CD4-positive, alpha-beta memory T cell (primary cell): ENCODE data around the gene TMEM116. TPM values are rescaled to one million over a fixed set of nuclear protein-coding genes. Genes with fewer than 3 reads are reported as not detected.
A peak's percentile ranks its signal among the peaks of the same experiment; 100 is the strongest.

ENCODE experiments used
- CTCF ChIA-PET: fragments of 350-600 bp; sonication (Branson Sonifier 250); formaldehyde crosslinking; loops from one replicate; lab custom pipeline; 2021; ENCODE audit warnings: inconsistent platforms; ENCODE audit not compliant: partially characterized antibody; lab: Charles Lee
- POLR2A ChIA-PET: fragments of 350-600 bp; sonication (Branson Sonifier 250); formaldehyde crosslinking; loops from one replicate; lab custom pipeline; 2021; ENCODE audit not compliant: partially characterized antibody; lab: Charles Lee
- DNase-seq, 5 donors: peaks; one replicate each; pipeline versions ENCODE4 v3.0.0 to v3.0.0-alpha.2; 2020 to 2022; ENCODE audit warnings: mixed read lengths in 1 of 5
- H3K27ac ChIP-seq: one replicate; pipeline ENCODE4 v1.7.0; 2013; ENCODE audit warnings: low read depth, low read length
- H3K27me3 ChIP-seq: 2 replicates; pipeline ENCODE4 v1.7.0; 2013; ENCODE audit warnings: mild to moderate bottlenecking, low read length, moderate library complexity; ENCODE audit not compliant: insufficient read depth
- H3K36me3 ChIP-seq: 2 replicates; pipeline ENCODE4 v1.7.0; 2013; ENCODE audit warnings: mild to moderate bottlenecking, low read length, moderate library complexity; ENCODE audit not compliant: insufficient read depth
- H3K4me1 ChIP-seq: 2 replicates; pipeline ENCODE4 v1.7.0; 2013; ENCODE audit warnings: mild to moderate bottlenecking, low read length, moderate library complexity; ENCODE audit not compliant: insufficient read depth
- H3K4me3 ChIP-seq, 2 donors: one replicate each; pipeline ENCODE4 v1.7.0; 2013; ENCODE audit warnings: low read length in 2 of 2, mild to moderate bottlenecking in 1 of 2
- H3K9me3 ChIP-seq, 2 donors: one replicate each; pipeline ENCODE4 v1.7.0; 2013; ENCODE audit warnings: low read length in 2 of 2, control low read depth in 1 of 2; ENCODE audit not compliant: control insufficient read depth in 1 of 2
- H3K27ac Mint-ChIP-seq, 7 donors: one replicate each; pipeline ENCODE4 v1.8.0; 2020 to 2021; ENCODE audit warnings: mixed read lengths in 7 of 7, mild to moderate bottlenecking in 6 of 7, inconsistent platforms in 3 of 7, moderate library complexity in 3 of 7
- H3K27me3 Mint-ChIP-seq, 2 donors: one replicate each; pipeline ENCODE4 v1.8.0; 2020 to 2021; ENCODE audit warnings: mixed read lengths in 2 of 2
- H3K36me3 Mint-ChIP-seq, 2 donors: one replicate each; pipeline ENCODE4 v1.8.0; 2020 to 2021; ENCODE audit warnings: mixed read lengths in 2 of 2, inconsistent platforms in 1 of 2, mild to moderate bottlenecking in 1 of 2
- H3K4me1 Mint-ChIP-seq, 4 donors: one replicate each; pipeline ENCODE4 v1.8.0; 2020 to 2021; ENCODE audit warnings: mixed read lengths in 4 of 4, mild to moderate bottlenecking in 1 of 4
- H3K4me3 Mint-ChIP-seq, 8 donors: one replicate each; pipeline ENCODE4 v1.8.0; 2020 to 2021; ENCODE audit warnings: mixed read lengths in 8 of 8, mild to moderate bottlenecking in 7 of 8, moderate library complexity in 6 of 8, inconsistent platforms in 3 of 8
- H3K9me3 Mint-ChIP-seq, 8 donors: one replicate each; pipeline ENCODE4 v1.8.0; 2020 to 2021; ENCODE audit warnings: mixed read lengths in 8 of 8, mild to moderate bottlenecking in 5 of 8, inconsistent platforms in 3 of 8, moderate library complexity in 1 of 8
- intact Hi-C: fragments of 100-400 bp; cut with micrococcal nuclease; formaldehyde crosslinking; loops from one replicate; pipeline ENCODE4 v1.15.1; 2023
- polyA plus RNA-seq, 2 donors: library from polyadenylated mRNA; unstranded; fragments of 300-500 nt; fragmentation: Illumina TruSeq; gene quantifications; one replicate each; pipeline ENCODE4 v1.2.3, GENCODE V29; 2021
- total RNA-seq, 2 experiments: library from RNA; stranded (reverse); gene quantifications; one replicate each; pipeline ENCODE4 v1.2.3, GENCODE V29; 2021

TMEM116 gene
- total and polyA plus RNA-seq, 4 experiments from 2014 or later, result 32.3 to 50.6 (median 42.2) TPM

GRCh38 chr12:111981987-111982386 is 31.0 kb downstream of the TMEM116 start:
- CTCF ChIA-PET, result no interaction called here
- POLR2A ChIA-PET, result interaction anchor here (1.6 to 2.6 kb wide), 2 partner anchors 12 to 31 kb away, joined by 4 to 16 read pairs; partner anchors contain the start of genes ERP29 and TMEM116
- H3K27me3 Mint-ChIP-seq, result no peaks in the 10 kb centered on the region

DNA sequence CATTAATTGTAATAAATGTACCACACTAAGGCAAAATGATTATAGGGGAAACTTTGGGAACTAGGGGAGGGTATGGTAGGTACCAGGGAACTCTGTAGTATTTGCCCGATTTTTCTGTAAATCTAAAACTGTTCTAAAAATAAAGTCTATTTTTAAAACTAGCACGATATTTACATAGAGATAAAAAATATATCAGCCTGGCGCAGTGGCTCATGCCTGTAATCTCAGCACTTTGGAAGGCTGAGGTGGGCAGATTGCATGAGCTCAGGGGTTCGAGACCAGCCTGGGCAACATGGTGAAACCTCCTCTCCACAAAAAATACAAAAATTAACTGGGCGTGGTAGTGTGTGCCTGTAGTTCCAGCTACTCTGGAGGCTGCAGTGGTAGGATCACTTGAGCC is 32.4 kb downstream of the TMEM116 start:
- intact Hi-C loops, result no loop called here
- Mint-ChIP-seq H3K4me3 (no peak overlapping the region), H3K4me1 (peaks cover 24 to 55% (median 45%) of the 10 kb centered on the region in 4 donors), H3K9me3 (no peaks in the 10 kb centered on the region), H3K27ac (no peak overlapping the region), H3K36me3 (peaks cover 24 to 37% of the 10 kb centered on the region in 2 donors), H3K27me3 (no peaks in the 10 kb centered on the region)
- peaks cover 3% of the 10 kb centered on the region for H3K36me3 ChIP-seq
- H3K27me3 ChIP-seq, result no peaks in the 10 kb centered on the region
- no peak for DNase-seq
- H3K4me3 ChIP-seq, result no peak overlapping the region
- no peak overlapping the region for H3K27ac ChIP-seq
- peaks cover 11% of the 10 kb centered on the region for H3K4me1 ChIP-seq
- ChIA-PET CTCF (interaction anchor here (0.8 to 1.1 kb wide), 2 partner anchors 11 to 33 kb away, joined by 3 to 4 read pairs; partner anchors contain the start of gene ERP29), POLR2A (interaction anchor here (1.0 kb wide), 1 partner anchor 13 kb away, joined by 3 read pairs; no protein-coding TSS in a partner anchor)
- no peaks in the 10 kb centered on the region for H3K9me3 ChIP-seq

More at GRCh38 chr12:111981987-111982386, 31.0 kb downstream of the TMEM116 start:
- Histone ChIP-seq H3K27me3 (no peaks in the 10 kb centered on the region), H3K27ac (no peak overlapping the region), H3K4me3 (no peak overlapping the region), H3K9me3 (no peaks in the 10 kb centered on the region), H3K36me3 (peaks cover 3% of the 10 kb centered on the region), H3K4me1 (peaks cover 1% of the 10 kb centered on the region)
- Mint-ChIP-seq H3K9me3 (no peaks in the 10 kb centered on the region), H3K36me3 (peaks cover 19 to 37% of the 10 kb centered on the region in 2 donors), H3K4me1 (peaks cover 19 to 51% (median 37%) of the 10 kb centered on the region in 4 donors), H3K27ac (peak overlapping the region in 1 of 7 donors; percentile 12), H3K4me3 (peak overlapping the region in 1 of 8 donors; percentile 9)
- intact Hi-C loops, result no loop called here
- DNase-seq, result no peak

DNA sequence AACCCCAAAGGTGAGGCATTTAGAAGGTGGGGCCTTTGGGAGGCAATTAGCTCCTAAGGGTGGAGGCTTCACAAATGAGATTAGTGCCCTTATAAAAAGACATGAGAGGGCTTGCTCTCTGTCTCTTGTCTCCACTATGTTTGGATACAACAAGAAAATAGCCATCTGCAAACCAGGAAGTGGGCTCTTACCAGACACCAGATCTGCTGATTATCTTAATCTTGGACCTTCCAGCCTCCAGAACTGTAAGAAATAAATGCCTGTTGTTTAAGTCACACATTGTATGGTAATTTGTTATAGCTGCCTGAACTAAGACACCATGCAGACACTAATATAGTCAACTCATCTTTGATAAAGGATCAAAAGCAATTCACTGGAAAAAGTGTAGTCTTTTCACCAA is 34.4 kb downstream of the TMEM116 start:
- H3K4me3 ChIP-seq, result no peak overlapping the region
- Mint-ChIP-seq H3K4me3 (peak overlapping the region in 1 of 8 donors; percentile 26), H3K9me3 (no peaks in the 10 kb centered on the region), H3K27me3 (no peaks in the 10 kb centered on the region), H3K36me3 (peaks cover 27 to 33% of the 10 kb centered on the region in 2 donors), H3K4me1 (peaks cover 21 to 49% (median 44%) of the 10 kb centered on the region in 4 donors), H3K27ac (peak overlapping the region in 2 of 7 donors; percentile 13 to 42)
- H3K4me1 ChIP-seq, result peaks cover 11% of the 10 kb centered on the region
- no peak for DNase-seq
- H3K36me3 ChIP-seq, result peaks cover 3% of the 10 kb centered on the region
- no peak overlapping the region for H3K27ac ChIP-seq
- intact Hi-C loops, result no loop called here
- no peaks in the 10 kb centered on the region for H3K9me3 ChIP-seq
- CTCF ChIA-PET, result no interaction called here
- POLR2A ChIA-PET, result interaction anchor here (4.6 kb wide), 1 partner anchor 35 kb away, joined by 27 read pairs; the partner anchor contains the start of genes ERP29 and TMEM116
- H3K27me3 ChIP-seq, result no peaks in the 10 kb centered on the region

DNA sequence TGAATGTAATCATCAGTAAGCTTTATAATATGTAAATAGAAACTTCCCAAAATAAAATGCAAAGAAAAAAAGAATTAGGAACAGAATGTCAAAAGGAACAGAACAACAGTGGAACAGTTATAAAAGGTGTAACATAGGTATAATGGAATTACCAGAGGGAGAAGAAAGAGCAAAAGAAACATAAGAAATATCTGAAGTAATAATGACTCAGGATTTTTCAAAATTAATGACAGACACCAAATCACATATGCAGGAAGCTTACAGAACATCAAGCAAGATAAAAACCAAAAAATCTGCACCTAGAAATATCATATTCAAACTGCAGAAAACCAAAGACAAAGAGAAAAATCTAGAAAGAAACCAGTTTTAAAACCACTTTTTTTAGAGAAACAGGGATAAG is 36.1 kb downstream of the TMEM116 start:
- Mint-ChIP-seq H3K36me3 (peaks cover 28 to 36% of the 10 kb centered on the region in 2 donors), H3K27ac (peak overlapping the region in 5 of 7 donors; percentile 3 to 85 (median 24))

GRCh38 chr12:111976291-111976690 is 36.7 kb downstream of the TMEM116 start:
- Mint-ChIP-seq H3K27me3 (no peaks in the 10 kb centered on the region), H3K36me3 (peaks cover 26 to 31% of the 10 kb centered on the region in 2 donors), H3K27ac (peak overlapping the region in 2 of 7 donors; percentile 3 to 85), H3K9me3 (peaks cover 0 to 2% (median 0%) of the 10 kb centered on the region in 8 donors), H3K4me3 (no peak overlapping the region), H3K4me1 (peaks cover 21 to 47% (median 39%) of the 10 kb centered on the region in 4 donors)
- H3K9me3 ChIP-seq, result no peaks in the 10 kb centered on the region
- H3K36me3 ChIP-seq, result peaks cover 3% of the 10 kb centered on the region
- ChIA-PET CTCF (interaction anchor here (1.3 kb wide), 1 partner anchor 37 kb away, joined by 3 read pairs; the partner anchor contains the start of genes ERP29 and TMEM116), POLR2A (interaction anchor here (1.5 to 4.6 kb wide), 2 partner anchors 15 to 37 kb away, joined by 4 to 27 read pairs; partner anchors contain the start of genes ERP29 and TMEM116)
- H3K4me1 ChIP-seq, result peaks cover 15% of the 10 kb centered on the region
- no peaks in the 10 kb centered on the region for H3K27me3 ChIP-seq
- intact Hi-C loops, result no loop called here
- H3K4me3 ChIP-seq, result no peak overlapping the region
- DNase-seq, result no peak
- no peak overlapping the region for H3K27ac ChIP-seq

More for the DNA sequence above, 36.1 kb downstream of the TMEM116 start:
- H3K4me1 Mint-ChIP-seq, result peaks cover 21 to 47% (median 43%) of the 10 kb centered on the region in 4 donors
- intact Hi-C loops, result no loop called here
- peaks cover 3% of the 10 kb centered on the region for H3K36me3 ChIP-seq
- peaks cover 14% of the 10 kb centered on the region for H3K4me1 ChIP-seq
- ChIA-PET CTCF (no interaction called here), POLR2A (interaction anchor here (1.5 to 4.6 kb wide), 2 partner anchors 15 to 36 kb away, joined by 4 to 27 read pairs; partner anchors contain the start of genes ERP29 and TMEM116)
- no peaks in the 10 kb centered on the region for H3K9me3 ChIP-seq
- H3K27me3 ChIP-seq, result no peaks in the 10 kb centered on the region
- no peak overlapping the region for H3K4me3 ChIP-seq
- peak overlapping the region in 1 of 8 donors; percentile 43 for H3K4me3 Mint-ChIP-seq
- no peak for DNase-seq
- no peaks in the 10 kb centered on the region for H3K27me3 Mint-ChIP-seq
- no peak overlapping the region for H3K27ac ChIP-seq
- H3K9me3 Mint-ChIP-seq, result peaks cover 0 to 2% (median 0%) of the 10 kb centered on the region in 8 donors

DNA sequence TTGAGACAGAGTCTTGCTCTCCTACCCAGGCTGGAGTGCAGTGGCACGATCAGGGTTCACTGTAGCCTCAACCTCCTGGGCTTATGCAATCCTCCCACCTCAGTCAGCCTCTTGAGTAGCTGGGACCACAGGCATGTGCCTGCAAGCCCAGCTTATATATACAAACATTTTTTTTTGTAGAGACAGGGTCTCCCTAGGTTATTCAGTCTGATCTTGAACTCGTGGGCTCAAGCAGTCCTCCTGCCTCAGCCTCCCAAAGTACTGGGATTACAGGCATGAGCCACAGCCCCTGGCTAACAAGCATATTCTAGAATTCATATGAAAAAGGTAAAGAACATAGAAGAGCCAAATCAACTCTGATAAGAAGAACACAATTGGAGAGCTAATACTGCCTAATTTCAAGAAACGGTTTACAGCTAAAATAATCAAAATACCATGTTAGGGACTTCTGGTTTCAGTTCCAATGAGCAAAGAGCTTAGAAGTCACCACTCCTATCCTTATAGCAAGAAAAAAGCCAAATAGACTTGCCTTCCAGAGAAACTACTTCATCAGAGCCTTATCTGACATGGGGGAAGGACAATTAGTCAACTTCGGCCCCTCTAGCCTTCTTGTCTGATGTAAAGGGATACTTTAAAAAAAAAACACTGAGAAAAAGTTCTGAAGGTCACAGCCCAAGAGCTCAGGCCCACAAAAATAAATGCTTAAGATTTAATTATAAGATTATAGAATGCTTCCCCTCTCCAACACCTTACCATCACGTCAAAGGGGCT is 37.6 kb downstream of the TMEM116 start:
- ChIA-PET POLR2A (interaction anchor here (1.4 to 4.6 kb wide), 3 partner anchors 16 to 38 kb away, joined by 3 to 27 read pairs (median 4); partner anchors contain the start of genes ERP29 and TMEM116), CTCF (interaction anchor here (1.3 kb wide), 2 partner anchors 29 to 38 kb away, joined by 3 read pairs; partner anchors contain the start of genes ERP29 and TMEM116)
- Histone ChIP-seq H3K27ac (no peak overlapping the region), H3K27me3 (no peaks in the 10 kb centered on the region), H3K36me3 (peaks cover 3% of the 10 kb centered on the region), H3K4me3 (no peak overlapping the region), H3K9me3 (peaks cover 0 to 4% of the 10 kb centered on the region in 2 donors), H3K4me1 (peaks cover 15% of the 10 kb centered on the region)
- H3K4me3 Mint-ChIP-seq, result peak overlapping the region in 1 of 8 donors; percentile 52
- H3K9me3 Mint-ChIP-seq, result peaks cover 0 to 12% (median 5%) of the 10 kb centered on the region in 8 donors
- H3K27ac Mint-ChIP-seq, result peak overlapping the region in 3 of 7 donors; percentile 46 to 92 (median 77)
- no peaks in the 10 kb centered on the region for H3K27me3 Mint-ChIP-seq
- H3K4me1 Mint-ChIP-seq, result peaks cover 21 to 46% (median 36%) of the 10 kb centered on the region in 4 donors
- no peak for DNase-seq
- peaks cover 30 to 34% of the 10 kb centered on the region in 2 donors for H3K36me3 Mint-ChIP-seq
- intact Hi-C loops, result no loop called here
